Measurements from ENCODE around the gene TNNI3K. TPM values are rescaled to one million over a fixed set of nuclear protein-coding genes. Genes with fewer than 3 reads are reported as not detected.

TNNI3K gene
- total and polyA plus RNA-seq, 2 of the 8 experiments (the other 6 are each of a cell fraction or from before 2014, with no cell fraction given), result 0.41 to 0.48 TPM

GRCh38 chr1:74478979-74479378, 243.8 kb downstream of the TNNI3K start (continued):
- TF ChIP-seq MAX (IDR thresholded peaks at IDR 0.05) (no peak), BACH1 (IDR thresholded peaks at IDR 0.05; ENCODE audit: low read length) (no peak), MAFK (IDR thresholded peaks at IDR 0.05; ENCODE audit: low read depth, low read length) (no peak), POU5F1 (IDR thresholded peaks at IDR 0.05; ENCODE audit: low read depth, low read length) (no peak), BCL11A (IDR thresholded peaks at IDR 0.05; ENCODE audit: low read depth in 2 of 2, low read length in 2 of 2) (no peak), KDM1A (IDR thresholded peaks at IDR 0.05; ENCODE audit: borderline replicate concordance, low read length) (no peak), RXRA (IDR thresholded peaks at IDR 0.05; ENCODE audit: insufficient read depth, low read depth, low read length) (no peak), CTCF (IDR thresholded peaks at IDR 0.05; ENCODE audit: control extremely low read depth in 1 of 3, insufficient read depth in 1 of 3, low read depth in 1 of 3, low read length in 3 of 3) (no peak)

Data from H1 (cell line).